Activated T-helper 1 cell treated with anti-CD3 and anti-CD28 coated beads, Interleukin-12 subunit alpha, Interleukin-12 subunit beta, Interleukin-2, Interleukin-4 antibody, amounts not matched to agents 30 ng/mL and 10 ng/mL and 1 ng/mL, durations not matched to agents 14 hours and 24 hours and 36 hours (primary cell): ENCODE data around the gene SLC16A7. TPM values are rescaled to one million over a fixed set of nuclear protein-coding genes. Genes with fewer than 3 reads are reported as not detected.
"Not testable (repeated sequence)": the region's sequence is repeated elsewhere in the genome, so short reads cannot be mapped to it uniquely, and the experiment has no call there.

Experiments
- DNase-seq: peaks from one replicate; pipeline ENCODE4 v3.0.0; 2021; ENCODE audit warnings: low spot score
- H3K27ac Mint-ChIP-seq: one replicate; pipeline ENCODE4 v1.8.0; 2021; ENCODE audit warnings: mild to moderate bottlenecking, mixed read lengths
- H3K27me3 Mint-ChIP-seq: one replicate; pipeline ENCODE4 v1.8.0; 2022; ENCODE audit warnings: mild to moderate bottlenecking, moderate library complexity, mixed read lengths; ENCODE audit not compliant: insufficient read depth
- H3K36me3 Mint-ChIP-seq: one replicate; pipeline ENCODE4 v1.8.0; 2021; ENCODE audit warnings: low read depth, mixed read lengths
- H3K4me1 Mint-ChIP-seq: one replicate; pipeline ENCODE4 v1.8.0; 2021; ENCODE audit warnings: low read depth, mixed read lengths
- H3K4me3 Mint-ChIP-seq: one replicate; pipeline ENCODE4 v1.8.0; 2021; ENCODE audit warnings: mild to moderate bottlenecking, moderate library complexity, mixed read lengths
- H3K9me3 Mint-ChIP-seq: one replicate; pipeline ENCODE4 v1.8.0; 2021; ENCODE audit warnings: mixed read lengths
- intact Hi-C: fragments of 100-400 bp; cut with micrococcal nuclease; formaldehyde crosslinking; loops from one replicate; pipeline ENCODE4 v1.15.1; 2024
- total RNA-seq: library from RNA; stranded (reverse); gene quantifications from 2 replicates; pipeline ENCODE4 v1.2.3, GENCODE V29; 2022

SLC16A7 gene
- total RNA-seq, 1 donor from 2014 or later, result 38.7 TPM

- intact Hi-C loops, result loop anchor here (5.0 to 10.0 kb wide), 4 partner anchors 483 to 1853 kb away; partner anchors contain the start of genes ATP23, EEF1AKMT3 and METTL1
- DNase-seq, result no peak
- Mint-ChIP-seq H3K27ac (peak overlapping the region; percentile 89), H3K9me3 (no peaks in the 10 kb centered on the region), H3K27me3 (no peaks in the 10 kb centered on the region), H3K4me3 (peak overlapping the region; percentile 96), H3K4me1 (peaks cover 46% of the 10 kb centered on the region), H3K36me3 (peaks cover 5% of the 10 kb centered on the region)
Measured at GRCh38 chr12:59594943-59595500, 807 bp upstream of the SLC16A7 start.

GRCh38 chr12:59595565-59595882 lies 305 bp upstream of the SLC16A7 start:
- Mint-ChIP-seq H3K36me3 (peaks cover 5% of the 10 kb centered on the region), H3K4me3 (peak overlapping the region; percentile 96), H3K27ac (peak overlapping the region; percentile 89), H3K4me1 (peaks cover 46% of the 10 kb centered on the region), H3K27me3 (no peaks in the 10 kb centered on the region), H3K9me3 (no peaks in the 10 kb centered on the region)
- DNase-seq, result no peak
- intact Hi-C loops, result loop anchor here (5.0 to 10.0 kb wide), 4 partner anchors 483 to 1853 kb away; partner anchors contain the start of genes ATP23, EEF1AKMT3 and METTL1

GRCh38 chr12:59597385-59597781 lies 1.6 kb downstream of the SLC16A7 start:
- Mint-ChIP-seq H3K27me3 (no peaks in the 10 kb centered on the region), H3K27ac (peak overlapping the region; percentile 100), H3K4me3 (peak overlapping the region; percentile 96), H3K4me1 (peaks cover 46% of the 10 kb centered on the region), H3K36me3 (peaks cover 7% of the 10 kb centered on the region), H3K9me3 (no peaks in the 10 kb centered on the region)
- intact Hi-C loops, result loop anchor here (1.0 to 10.0 kb wide), 7 partner anchors 191 to 1855 kb away; partner anchors contain the start of genes ATP23, EEF1AKMT3 and METTL1
- DNase-seq, result peak; percentile 54

- no peak overlapping the region for H3K27ac Mint-ChIP-seq
- intact Hi-C loops, result no loop called here
- peaks cover 40% of the 10 kb centered on the region for H3K4me1 Mint-ChIP-seq
- H3K27me3 Mint-ChIP-seq, result no peaks in the 10 kb centered on the region
- H3K4me3 Mint-ChIP-seq, result no peak overlapping the region
- H3K36me3 Mint-ChIP-seq, result peaks cover 13% of the 10 kb centered on the region
- no peak for DNase-seq
- H3K9me3 Mint-ChIP-seq, result no peaks in the 10 kb centered on the region
Measured at GRCh38 chr12:59600171-59600570, 4.3 kb downstream of the SLC16A7 start.

GRCh38 chr12:59603754-59604153 lies 7.9 kb downstream of the SLC16A7 start:
- Mint-ChIP-seq H3K4me1 (peaks cover 11% of the 10 kb centered on the region), H3K36me3 (peaks cover 19% of the 10 kb centered on the region)

GRCh38 chr12:59612823-59613434 lies 17.1 kb downstream of the SLC16A7 start:
- H3K4me3 Mint-ChIP-seq, intact Hi-C loops, DNase-seq, H3K27me3 Mint-ChIP-seq, H3K27ac Mint-ChIP-seq, H3K4me1 Mint-ChIP-seq: not testable (repeated sequence)
- peaks cover 46% of the 10 kb centered on the region for H3K9me3 Mint-ChIP-seq
- H3K36me3 Mint-ChIP-seq, result peaks cover 42% of the 10 kb centered on the region

More at GRCh38 chr12:59603754-59604153, 7.9 kb downstream of the SLC16A7 start:
- Mint-ChIP-seq H3K27ac (no peak overlapping the region), H3K4me3 (no peak overlapping the region), H3K9me3 (peaks cover under 1% of the 10 kb centered on the region), H3K27me3 (no peaks in the 10 kb centered on the region)
- no peak for DNase-seq
- intact Hi-C loops, result no loop called here

- Mint-ChIP-seq H3K4me3 (no peak overlapping the region), H3K27ac (no peak overlapping the region), H3K4me1 (no peaks in the 10 kb centered on the region), H3K36me3 (peaks cover 32% of the 10 kb centered on the region), H3K27me3 (no peaks in the 10 kb centered on the region), H3K9me3 (peaks cover 30% of the 10 kb centered on the region)
- no peak for DNase-seq
- intact Hi-C loops, result no loop called here
Measured at GRCh38 chr12:59615392-59616165, 19.8 kb downstream of the SLC16A7 start.

- no peaks in the 10 kb centered on the region for H3K4me1 Mint-ChIP-seq
- no peaks in the 10 kb centered on the region for H3K9me3 Mint-ChIP-seq
- no peak for DNase-seq
- H3K36me3 Mint-ChIP-seq, result peaks cover 4% of the 10 kb centered on the region
- no peaks in the 10 kb centered on the region for H3K27me3 Mint-ChIP-seq
- H3K27ac Mint-ChIP-seq, result no peak overlapping the region
- no peak overlapping the region for H3K4me3 Mint-ChIP-seq
- intact Hi-C loops, result no loop called here
Measured at GRCh38 chr12:59619461-59620240, 23.8 kb downstream of the SLC16A7 start.

GRCh38 chr12:59620326-59620725 lies 24.5 kb downstream of the SLC16A7 start:
- Mint-ChIP-seq H3K4me3 (no peak overlapping the region), H3K9me3 (no peaks in the 10 kb centered on the region), H3K27me3 (no peaks in the 10 kb centered on the region), H3K27ac (no peak overlapping the region), H3K36me3 (peaks cover 3% of the 10 kb centered on the region), H3K4me1 (no peaks in the 10 kb centered on the region)
- DNase-seq, result no peak
- intact Hi-C loops, result no loop called here

GRCh38 chr12:59624732-59625460 lies 29.1 kb downstream of the SLC16A7 start:
- Mint-ChIP-seq H3K4me1 (no peaks in the 10 kb centered on the region), H3K9me3 (no peaks in the 10 kb centered on the region), H3K4me3 (no peak overlapping the region), H3K27me3 (no peaks in the 10 kb centered on the region), H3K36me3 (peaks cover 2% of the 10 kb centered on the region), H3K27ac (no peak overlapping the region)
- DNase-seq, result no peak
- intact Hi-C loops, result no loop called here

GRCh38 chr12:59626382-59626781 lies 30.6 kb downstream of the SLC16A7 start:
- no peaks in the 10 kb centered on the region for H3K27me3 Mint-ChIP-seq
- H3K4me1 Mint-ChIP-seq, result no peaks in the 10 kb centered on the region
- intact Hi-C loops, result no loop called here
- no peak overlapping the region for H3K27ac Mint-ChIP-seq
- peaks cover 2% of the 10 kb centered on the region for H3K36me3 Mint-ChIP-seq
- no peaks in the 10 kb centered on the region for H3K9me3 Mint-ChIP-seq
- no peak for DNase-seq
- H3K4me3 Mint-ChIP-seq, result no peak overlapping the region

- intact Hi-C loops, result no loop called here
- H3K27ac Mint-ChIP-seq, result no peak overlapping the region
- H3K27me3 Mint-ChIP-seq, result no peaks in the 10 kb centered on the region
- no peaks in the 10 kb centered on the region for H3K9me3 Mint-ChIP-seq
- H3K4me3 Mint-ChIP-seq, result no peak overlapping the region
- no peaks in the 10 kb centered on the region for H3K4me1 Mint-ChIP-seq
- H3K36me3 Mint-ChIP-seq, result peaks cover 5% of the 10 kb centered on the region
- no peak for DNase-seq
Measured at GRCh38 chr12:59627582-59627981, 31.8 kb downstream of the SLC16A7 start.
